NCI-H226 (cell line): ENCODE measurements around the gene ADGRL2.

Experiments used
- DNase-seq: peaks from one replicate; pipeline ENCODE4 v3.0.0-alpha.2; 2015

Gene ADGRL2

GRCh38 chr1:82007804-82008203 lies 207.1 kb downstream of the ADGRL2 start:
- DNase-seq: no peak

GRCh38 chr1:82013702-82014101 lies 213.0 kb downstream of the ADGRL2 start:
- no peak for DNase-seq

- DNase-seq: no peak
Measured at GRCh38 chr1:82015444-82015843, 214.7 kb downstream of the ADGRL2 start.

- DNase-seq: no peak
Measured at GRCh38 chr1:82018319-82018718, 217.6 kb downstream of the ADGRL2 start.

- DNase-seq: no peak
Measured at GRCh38 chr1:82019508-82019907, 218.8 kb downstream of the ADGRL2 start.

GRCh38 chr1:82030830-82031229 lies 230.1 kb downstream of the ADGRL2 start:
- no peak for DNase-seq

GRCh38 chr1:82032068-82032467 lies 231.3 kb downstream of the ADGRL2 start:
- no peak for DNase-seq

GRCh38 chr1:82034812-82035211 lies 234.1 kb downstream of the ADGRL2 start:
- no peak for DNase-seq
